SW480 (cell line): ENCODE measurements around the gene PCDHGB5.
"Not testable (repeated sequence)": the region's sequence is repeated elsewhere in the genome, so short reads cannot be mapped to it uniquely, and the experiment has no call there.

Experiments
- DNase-seq: peaks from one replicate; pipeline ENCODE4 v3.0.0-alpha.2; 2016; ENCODE audit warnings: low spot score

Gene PCDHGB5

GRCh38 chr5:141412854-141413539 lies 15.2 kb downstream of the PCDHGB5 start, which contains the start of gene PCDHGA10:
TSS of gene PCDHGA10 (plus strand) at chr5:141412987. CDS start at chr5:141413176, 189 bp downstream.
- peak; percentile 52 for DNase-seq

- no peak for DNase-seq
Measured at GRCh38 chr5:141413540-141414069, 15.9 kb downstream of the PCDHGB5 start.

- DNase-seq = not testable (repeated sequence)
Measured at GRCh38 chr5:141414548-141415274, 17.0 kb downstream of the PCDHGB5 start.

GRCh38 chr5:141415275-141415618 lies 17.5 kb downstream of the PCDHGB5 start:
- not testable (repeated sequence) for DNase-seq

GRCh38 chr5:141417494-141418172 lies 19.9 kb downstream of the PCDHGB5 start, which contains the start of gene PCDHGB7:
TSS of gene PCDHGB7 (plus strand) at chr5:141417677. CDS start at chr5:141417860, 183 bp downstream.
- peak; percentile 42 for DNase-seq

GRCh38 chr5:141419074-141419880 lies 21.5 kb downstream of the PCDHGB5 start:
- no peak for DNase-seq

- DNase-seq = no peak
Measured at GRCh38 chr5:141420855-141421488, 23.2 kb downstream of the PCDHGB5 start, which contains the start of gene PCDHGA11. TSS of gene PCDHGA11 (plus strand) at chr5:141421051. CDS start at chr5:141421228, 177 bp downstream.

GRCh38 chr5:141421489-141421855 lies 23.7 kb downstream of the PCDHGB5 start:
- no peak for DNase-seq

GRCh38 chr5:141422742-141423291 lies 25.1 kb downstream of the PCDHGB5 start:
- DNase-seq = no peak

- no peak for DNase-seq
Measured at GRCh38 chr5:141427783-141428426, 30.2 kb downstream of the PCDHGB5 start.

GRCh38 chr5:141430332-141431113 lies 32.8 kb downstream of the PCDHGB5 start, which contains the start of gene PCDHGA12:
TSS of gene PCDHGA12 (plus strand) at chr5:141430507. CDS start at chr5:141430760, 253 bp downstream.
- DNase-seq = no peak

GRCh38 chr5:141431286-141431685 lies 33.5 kb downstream of the PCDHGB5 start:
- DNase-seq = no peak

GRCh38 chr5:141432308-141432707 lies 34.6 kb downstream of the PCDHGB5 start:
- DNase-seq = not testable (repeated sequence)

GRCh38 chr5:141432726-141433125 lies 35.0 kb downstream of the PCDHGB5 start:
- DNase-seq = not testable (repeated sequence)

- DNase-seq = no peak
Measured at GRCh38 chr5:141434006-141434405, 36.3 kb downstream of the PCDHGB5 start.

- no peak for DNase-seq
Measured at GRCh38 chr5:141437221-141437620, 39.5 kb downstream of the PCDHGB5 start.

- peak; percentile 27 for DNase-seq
Measured at GRCh38 chr5:141439411-141440141, 41.8 kb downstream of the PCDHGB5 start.

- no peak for DNase-seq
Measured at GRCh38 chr5:141440341-141440740, 42.6 kb downstream of the PCDHGB5 start.
